HG03378 (cell line): ENCODE results near the gene NXPH1.
"Not testable (repeated sequence)": the region's sequence is repeated elsewhere in the genome, so short reads cannot be mapped to it uniquely, and the experiment has no call there.

ENCODE experiments used
- ATAC-seq: cut with Tn5 transposase; IDR thresholded peaks from one replicate; pipeline ENCODE4 v1.9.1; 2021; ENCODE audit warnings: mild to moderate bottlenecking, moderate library complexity; ENCODE audit not compliant: unreplicated experiment

The NXPH1 gene

DNA sequence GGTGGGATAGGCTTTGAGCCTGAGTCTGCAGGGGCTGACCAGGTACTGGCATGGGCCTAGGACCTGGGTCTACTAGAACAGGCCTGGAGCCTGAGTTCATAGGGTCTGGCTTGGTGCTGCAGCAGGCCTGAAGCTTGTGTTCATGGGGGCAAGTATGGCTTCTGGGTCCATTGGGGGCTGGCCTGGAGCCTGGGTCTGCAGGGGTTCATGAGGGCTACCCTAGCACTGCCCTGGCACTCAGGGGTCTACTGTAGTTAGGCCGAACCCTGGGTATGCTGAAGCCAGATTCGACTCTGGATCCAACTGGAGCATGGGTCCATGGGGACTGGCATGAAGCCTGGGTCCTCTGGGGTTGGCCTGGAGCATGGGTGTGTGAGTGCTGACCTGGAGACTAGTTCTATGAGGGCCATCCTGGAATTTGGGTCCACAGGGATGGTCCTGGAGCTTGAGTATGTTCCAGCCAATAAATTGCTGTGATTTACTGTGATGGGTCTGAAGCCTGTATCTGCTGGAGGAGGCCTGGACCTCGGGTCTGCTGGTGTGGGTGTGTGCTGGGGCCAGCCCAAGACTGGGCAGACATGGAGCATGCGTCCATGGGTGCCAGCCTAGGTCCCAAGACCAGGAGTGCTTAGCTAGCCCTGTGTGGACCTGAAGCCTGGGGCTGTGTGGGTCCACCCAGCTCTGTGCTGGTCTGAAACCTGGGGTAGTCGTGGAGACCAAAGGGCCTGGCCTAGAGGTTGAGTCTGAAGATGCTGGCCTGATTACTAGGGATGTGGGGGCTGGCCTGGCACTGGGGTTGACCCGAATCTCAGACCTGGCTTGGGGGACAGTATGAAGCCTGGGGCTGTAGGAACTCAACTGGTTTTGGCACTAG is 235.5 kb downstream of the NXPH1 start:
- ATAC-seq, result no peak

DNA sequence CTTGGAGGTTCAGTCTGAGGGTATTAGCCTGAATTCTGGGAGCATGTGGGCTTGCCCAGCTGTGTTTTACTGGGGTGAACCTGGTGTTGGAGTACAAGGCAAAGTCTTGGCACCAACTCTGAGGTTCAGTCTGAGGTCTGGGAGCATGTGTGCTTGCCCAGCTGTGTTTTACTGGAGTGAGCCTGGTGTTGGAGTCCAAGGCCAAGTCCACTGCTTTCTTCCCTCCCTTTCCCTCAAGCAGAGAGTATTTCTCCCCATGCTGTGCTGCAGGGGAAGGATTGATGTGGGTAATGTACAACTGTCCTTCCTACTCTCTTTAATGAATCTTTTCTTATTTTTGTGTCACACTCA is 236.1 kb downstream of the NXPH1 start:
- ATAC-seq, result no peak

DNA sequence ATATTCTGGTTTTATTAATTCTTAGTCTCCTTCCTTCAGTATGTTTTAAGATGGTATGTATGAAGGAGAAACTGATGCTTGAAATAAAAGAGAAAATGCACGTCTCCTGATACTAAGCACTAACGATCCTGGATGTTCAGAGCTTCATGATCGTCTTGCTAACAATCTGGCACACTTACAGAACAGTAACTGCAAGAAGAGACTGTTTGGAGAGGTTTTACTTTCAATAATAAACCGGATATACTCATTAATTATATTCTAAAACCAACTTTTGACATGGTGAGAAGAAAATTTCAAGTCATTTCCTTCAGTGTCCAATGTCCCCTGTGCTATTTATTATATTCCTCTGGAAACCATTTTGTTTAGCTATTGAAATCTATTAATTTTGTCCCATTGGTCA is 251.0 kb downstream of the NXPH1 start:
- ATAC-seq, result no peak

DNA sequence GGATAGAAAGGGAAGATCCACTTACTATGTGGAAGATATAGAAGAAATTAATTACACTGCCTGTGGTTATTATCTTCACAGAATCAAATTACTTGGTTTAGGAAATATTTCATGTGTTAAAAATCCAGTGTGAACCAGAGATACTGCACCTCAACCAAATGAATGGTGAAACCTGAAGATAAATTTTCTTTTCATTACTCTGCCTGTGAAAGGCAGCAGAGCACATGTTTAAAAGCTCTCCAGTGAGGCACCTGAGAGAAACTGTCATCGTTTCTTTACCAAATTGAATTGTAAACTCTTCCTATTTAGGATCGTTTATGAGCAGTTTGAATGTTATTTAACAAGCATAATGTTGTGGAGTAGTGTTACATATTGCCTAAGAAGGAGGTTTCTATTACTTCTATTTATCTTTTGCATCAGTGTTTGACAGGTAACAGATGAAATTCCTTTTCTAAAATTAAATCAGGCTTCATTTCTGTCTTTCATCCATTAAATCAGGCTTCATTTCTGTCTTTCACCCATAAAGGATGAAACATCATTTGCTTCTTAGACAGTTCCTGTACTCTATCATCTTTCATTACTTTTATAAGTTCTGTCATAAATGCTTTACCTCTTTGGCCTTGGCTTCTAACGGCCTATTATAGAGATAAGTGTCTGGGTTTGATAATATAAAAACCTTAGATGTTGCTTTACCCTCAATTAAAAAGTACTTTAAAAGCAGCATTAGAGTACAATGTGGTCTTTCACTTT is 266.6 kb downstream of the NXPH1 start:
- no peak for ATAC-seq

DNA sequence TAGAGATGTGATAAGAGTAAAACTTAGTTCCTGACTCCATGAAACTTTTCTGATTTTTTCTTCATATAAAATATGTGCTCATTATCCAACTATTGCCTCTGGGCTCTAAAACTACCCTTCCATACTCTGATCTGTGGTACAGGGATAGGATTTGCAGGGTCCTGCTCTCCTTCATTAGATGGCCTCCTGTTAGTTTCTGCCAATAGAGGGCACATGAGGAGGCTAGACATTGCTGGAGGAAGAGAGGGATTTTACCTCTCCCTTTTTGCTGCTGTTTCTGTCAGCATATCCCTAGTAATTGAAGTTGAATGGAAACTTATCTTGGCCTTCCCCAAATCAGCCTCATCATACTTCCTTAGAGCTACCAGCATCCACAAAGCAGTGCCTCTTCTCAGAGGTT is 269.4 kb downstream of the NXPH1 start:
- ATAC-seq, result no peak

DNA sequence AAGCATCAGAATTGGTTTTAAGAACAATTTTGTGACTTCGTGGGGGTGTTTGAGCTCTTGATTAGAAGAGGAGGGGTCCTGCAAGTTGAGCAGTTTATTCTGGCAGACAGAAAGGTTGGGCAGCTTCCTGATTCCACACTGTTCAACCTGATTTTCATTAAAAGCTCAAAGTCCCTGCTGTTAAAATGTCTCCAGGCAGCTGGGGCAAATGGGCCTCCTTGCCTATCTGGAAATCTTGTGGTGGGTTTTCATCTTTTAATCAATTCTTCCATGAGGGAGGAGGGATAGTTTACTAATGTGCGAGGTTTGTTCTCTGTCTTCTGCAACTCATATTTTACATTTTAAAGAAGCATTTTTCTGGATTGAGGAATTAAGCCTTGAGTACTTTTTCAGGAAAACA is 276.7 kb downstream of the NXPH1 start:
- ATAC-seq, result no peak

DNA sequence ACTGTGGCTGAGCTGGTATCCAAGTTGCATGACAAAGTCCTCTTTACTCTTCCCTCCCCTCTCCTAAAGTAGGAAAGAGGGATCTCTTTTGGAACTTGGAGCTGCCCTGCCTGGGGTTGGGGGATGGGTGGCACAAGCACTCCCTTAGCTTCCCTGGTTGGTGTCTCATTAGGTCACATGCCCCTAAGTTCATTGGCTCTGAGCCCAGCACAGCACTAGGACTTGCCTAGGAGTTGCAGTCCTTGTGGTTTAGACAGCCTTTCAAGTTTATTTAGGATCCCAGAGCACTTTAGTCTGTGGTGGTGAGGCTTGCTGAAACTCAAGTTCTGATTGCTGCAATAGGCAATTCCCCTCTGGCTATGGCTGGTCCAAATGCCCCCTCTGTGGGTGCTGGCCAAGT is 281.4 kb downstream of the NXPH1 start:
- ATAC-seq, result no peak

DNA sequence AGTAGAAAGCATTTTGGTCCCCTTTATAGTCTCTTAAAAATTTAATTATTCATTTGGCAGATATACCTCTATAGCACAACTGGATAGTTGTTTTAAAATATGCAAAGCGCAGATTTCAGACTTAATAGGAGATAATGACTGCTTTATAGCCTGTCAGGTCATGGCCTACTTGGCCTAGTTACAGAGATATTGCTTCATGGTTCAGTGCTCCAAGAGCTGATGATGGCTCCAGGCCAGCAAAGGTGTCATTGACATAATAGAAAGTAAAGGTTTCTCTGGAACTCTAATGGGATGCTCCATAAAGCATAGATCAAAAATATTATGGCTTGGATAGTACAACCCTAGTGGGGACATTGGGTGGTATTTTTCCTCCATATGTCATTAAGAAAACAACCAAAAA is 285.7 kb downstream of the NXPH1 start:
- no peak for ATAC-seq

DNA sequence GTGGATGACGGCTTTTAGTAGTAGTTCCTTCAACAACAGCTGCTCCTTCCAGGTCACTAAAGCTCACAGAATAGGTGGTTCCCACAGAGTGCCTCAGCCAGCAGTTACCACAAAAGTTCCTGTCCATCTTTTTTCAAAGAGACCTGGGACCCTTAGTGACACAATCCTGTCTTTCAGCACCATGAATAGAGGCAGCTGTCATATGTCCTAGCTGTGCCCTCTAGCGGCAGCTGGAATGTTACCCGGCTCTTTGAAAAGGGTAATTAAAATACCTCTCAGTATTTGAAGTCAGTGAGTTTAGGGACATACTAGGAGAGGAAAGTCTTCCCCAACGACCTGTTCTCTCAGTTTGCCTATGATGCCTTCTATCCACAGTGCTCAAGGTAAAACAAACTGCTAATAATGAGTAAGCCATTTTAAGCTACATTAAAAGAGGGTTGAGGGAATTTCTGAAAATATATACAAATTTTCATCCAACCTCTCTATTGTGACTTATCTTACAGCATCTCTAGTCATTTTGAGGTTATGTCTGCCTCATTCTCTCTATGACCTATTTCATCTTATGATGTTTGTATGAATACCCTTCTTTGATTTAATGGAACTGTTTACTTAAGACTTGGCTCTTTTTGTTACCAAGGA is 290.8 kb downstream of the NXPH1 start:
- ATAC-seq, result peak; percentile 90

DNA sequence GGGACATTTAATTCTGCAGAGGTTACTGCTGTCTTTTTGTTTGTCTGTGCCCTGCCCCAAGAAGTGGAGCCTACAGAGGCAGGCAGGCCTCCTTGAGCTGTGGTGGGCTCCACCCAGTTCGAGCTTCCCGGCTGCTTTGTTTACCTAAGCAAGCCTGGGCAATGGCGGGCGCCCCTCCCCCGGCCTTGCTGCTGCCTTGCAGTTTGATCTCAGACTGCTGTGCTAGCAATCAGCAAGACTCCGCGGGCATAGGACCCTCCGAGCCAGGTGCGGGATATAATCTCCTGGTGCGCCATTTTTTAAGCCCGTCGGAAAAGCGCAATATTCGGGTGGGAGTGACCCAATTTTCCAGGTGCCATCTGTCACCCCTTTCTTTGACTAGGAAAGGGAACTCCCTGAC is 298.3 kb downstream of the NXPH1 start:
- not testable (repeated sequence) for ATAC-seq

DNA sequence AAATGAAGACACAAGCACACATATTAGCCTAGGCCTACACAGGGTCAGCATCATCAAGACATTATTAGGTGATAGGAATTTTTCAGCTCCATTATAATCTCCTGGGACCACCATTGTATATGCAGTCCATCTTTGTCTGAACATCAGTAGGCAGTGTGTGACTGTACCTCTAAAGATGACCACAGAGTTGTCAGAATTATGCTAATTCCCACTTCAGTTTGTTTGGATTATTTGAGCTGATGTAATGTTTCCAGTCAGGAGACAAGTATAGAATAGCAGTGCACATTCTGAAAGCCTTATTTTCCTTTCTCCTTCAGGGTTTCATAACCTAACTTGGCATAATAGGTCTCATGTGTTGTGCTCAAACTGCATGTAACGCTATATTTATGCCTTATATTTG is 306.4 kb downstream of the NXPH1 start:
- no peak for ATAC-seq

DNA sequence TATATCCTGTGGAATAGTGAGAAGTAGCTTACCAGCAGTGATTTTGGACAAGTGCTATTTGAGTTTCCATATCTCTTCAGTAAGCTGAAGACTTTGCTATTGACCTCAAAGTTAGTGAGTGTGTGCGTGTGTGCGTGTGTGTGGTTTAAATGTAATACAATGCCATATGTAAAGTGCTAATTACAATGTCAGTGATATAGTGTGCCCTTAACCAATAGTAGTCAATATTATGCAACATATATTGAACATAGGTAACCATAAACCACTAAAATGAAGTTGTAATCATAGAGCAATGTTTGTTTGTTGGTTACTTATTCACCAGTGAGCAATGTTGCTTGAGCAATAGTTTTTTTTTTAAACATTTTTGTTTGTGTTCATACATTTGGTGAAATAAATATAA is 309.4 kb downstream of the NXPH1 start:
- no peak for ATAC-seq

DNA sequence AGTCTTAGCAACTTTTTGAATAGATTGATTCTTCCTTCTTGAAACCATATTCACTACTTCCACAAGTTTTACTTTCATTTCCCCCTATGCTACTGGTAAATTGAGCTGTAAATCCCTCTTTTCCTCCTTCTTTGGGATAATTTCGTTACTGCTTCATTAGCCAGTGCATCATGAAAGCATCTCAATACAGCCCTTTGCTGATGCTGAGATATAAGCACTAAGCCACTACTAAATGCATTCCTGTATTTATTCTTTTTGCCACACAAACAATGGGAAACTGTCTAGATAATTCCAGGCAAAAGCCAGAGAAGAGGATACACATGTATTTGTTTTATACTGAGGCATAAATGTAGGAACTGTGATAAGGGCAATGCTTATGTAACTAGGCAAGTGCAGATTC is 313.9 kb downstream of the NXPH1 start:
- ATAC-seq, result no peak

DNA sequence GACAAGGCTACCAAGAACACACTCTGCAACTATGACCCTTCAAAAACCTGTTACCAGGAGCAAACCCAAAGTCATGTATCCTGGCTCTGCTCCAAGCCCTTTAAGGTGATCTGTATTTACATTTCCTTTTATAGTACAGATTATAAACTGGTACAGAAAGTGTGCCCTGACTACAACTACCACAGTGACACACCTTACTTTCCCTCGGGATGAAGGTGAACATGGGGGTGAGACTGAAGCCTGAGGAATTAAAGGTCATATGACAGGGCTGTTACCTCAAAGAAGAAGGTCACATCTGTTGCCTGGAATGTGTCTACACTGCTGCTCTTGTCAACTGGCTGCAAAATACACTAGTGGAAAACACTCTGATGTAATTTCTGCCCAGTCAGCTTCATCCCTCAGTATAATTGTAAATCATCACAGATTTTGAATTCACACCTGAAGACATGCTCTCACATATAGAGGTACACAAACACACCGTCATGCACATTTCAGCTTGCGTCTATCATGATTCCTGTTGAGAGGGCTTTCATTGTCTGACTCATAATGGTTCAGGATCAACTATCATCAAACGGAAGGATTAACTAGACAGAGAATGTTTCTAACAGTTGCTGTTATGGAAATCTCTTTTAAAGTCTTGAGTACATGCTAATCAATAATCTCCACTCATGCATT is 318.3 kb downstream of the NXPH1 start:
- ATAC-seq, result no peak

DNA sequence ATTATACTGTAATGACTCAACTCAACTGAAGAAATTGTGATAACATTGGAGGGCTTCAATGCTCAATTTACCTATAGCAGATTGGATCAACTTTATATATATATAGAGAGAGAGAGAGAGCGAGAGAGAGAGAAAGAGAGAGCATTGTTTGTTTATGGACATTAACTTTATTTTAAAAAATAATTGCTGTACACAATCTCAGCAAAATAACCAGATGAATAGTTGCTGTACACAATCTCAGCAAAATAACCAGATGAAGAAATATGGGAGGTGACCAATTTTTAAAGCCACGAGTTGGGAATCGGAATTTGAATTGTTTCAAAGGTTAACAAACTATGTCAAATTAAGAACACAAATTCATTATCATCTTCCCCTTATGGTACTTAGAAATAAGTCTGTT is 319.9 kb downstream of the NXPH1 start:
- ATAC-seq, result no peak

DNA sequence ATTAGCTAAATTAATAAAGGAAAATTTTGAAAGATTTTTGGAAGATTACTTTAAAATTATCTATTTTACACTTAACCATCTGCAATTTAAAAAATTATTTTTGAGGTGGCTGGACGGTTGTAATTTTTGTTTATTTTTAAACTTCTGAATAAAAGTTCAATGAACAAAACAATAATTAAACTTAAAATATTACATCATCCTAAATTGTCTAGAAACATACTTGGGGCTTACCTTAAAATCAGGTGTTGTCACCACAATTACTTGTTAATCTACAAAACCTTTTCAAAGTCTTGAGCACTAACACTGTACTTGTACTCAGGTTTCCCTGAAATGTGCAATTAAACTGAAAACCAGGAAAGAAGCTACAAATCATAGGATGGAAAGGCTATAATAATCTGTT is 328.3 kb downstream of the NXPH1 start:
- no peak for ATAC-seq

DNA sequence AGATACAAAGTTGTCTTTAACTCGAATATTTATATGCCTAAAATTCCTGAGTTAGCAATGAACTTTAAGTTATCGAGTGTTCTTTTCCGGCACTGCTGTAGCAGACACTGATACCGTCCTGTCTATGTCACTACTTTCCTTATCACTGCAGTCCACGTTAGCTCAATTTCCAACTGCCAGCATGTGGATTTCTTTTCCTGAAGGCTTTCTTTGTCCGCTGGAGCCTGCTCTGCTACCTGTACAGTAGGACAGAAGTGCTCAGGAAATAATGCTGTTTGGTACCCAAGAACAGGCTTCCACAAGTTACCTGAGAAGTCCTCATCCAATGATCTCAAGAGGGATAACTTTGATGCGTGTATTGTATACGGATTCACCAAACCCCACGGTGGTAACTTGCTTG is 329.4 kb downstream of the NXPH1 start:
- ATAC-seq, result no peak

DNA sequence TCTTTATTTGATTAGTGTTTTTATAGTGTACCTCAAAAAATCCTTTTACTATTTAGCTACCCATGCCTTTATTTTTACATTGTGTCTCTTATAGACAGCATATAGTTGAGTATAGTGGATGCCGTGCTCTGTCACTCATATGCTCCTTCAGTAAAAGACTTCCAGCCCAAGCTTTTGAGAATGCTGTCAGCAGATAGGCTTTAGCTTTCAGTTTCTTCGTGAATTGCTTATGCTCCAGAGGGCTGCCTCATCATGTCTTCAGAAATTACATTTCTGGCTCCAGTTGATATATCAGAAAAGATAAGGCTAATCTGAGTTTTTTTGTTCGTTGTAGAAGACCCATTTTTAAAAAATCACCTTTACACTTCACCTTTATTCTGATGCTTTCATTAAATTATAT is 332.0 kb downstream of the NXPH1 start:
- no peak for ATAC-seq

DNA sequence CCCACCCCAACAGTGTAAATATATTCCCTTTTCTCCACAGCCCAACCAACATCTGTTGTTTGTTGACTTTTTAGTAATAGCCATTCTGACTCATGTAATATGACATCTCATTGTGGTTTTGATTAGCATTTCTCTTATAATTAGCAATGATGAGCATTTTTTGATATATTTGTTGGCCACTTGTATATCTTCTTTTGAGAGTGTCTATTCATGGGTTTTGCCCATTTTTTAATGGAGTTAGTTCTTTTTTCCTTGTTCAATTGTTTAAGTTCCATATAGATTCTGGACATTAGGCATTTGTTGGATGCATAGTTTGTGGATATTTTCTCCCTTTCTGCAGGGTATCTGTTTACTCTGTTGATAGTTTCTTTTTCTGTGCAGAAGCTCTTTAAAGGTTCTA is 340.1 kb downstream of the NXPH1 start:
- no peak for ATAC-seq

DNA sequence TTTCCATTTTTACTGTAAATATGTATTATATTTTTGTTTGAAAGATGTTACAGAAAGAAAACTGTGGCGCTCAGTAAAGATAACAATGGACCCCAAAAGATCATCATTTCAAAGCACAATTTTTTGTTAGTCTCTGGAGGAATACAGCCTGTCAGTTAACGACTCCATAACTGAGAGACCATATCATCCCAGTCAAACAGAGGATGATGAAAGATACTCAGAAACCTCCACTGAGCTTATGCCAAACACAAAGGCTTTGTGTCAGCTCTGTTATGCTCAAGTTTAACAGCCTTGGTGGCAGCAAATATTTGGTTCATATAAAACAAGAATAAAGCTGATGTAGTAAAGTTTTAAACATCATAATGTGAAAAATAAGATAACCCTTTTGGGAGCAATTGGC is 345.1 kb downstream of the NXPH1 start:
- no peak for ATAC-seq

DNA sequence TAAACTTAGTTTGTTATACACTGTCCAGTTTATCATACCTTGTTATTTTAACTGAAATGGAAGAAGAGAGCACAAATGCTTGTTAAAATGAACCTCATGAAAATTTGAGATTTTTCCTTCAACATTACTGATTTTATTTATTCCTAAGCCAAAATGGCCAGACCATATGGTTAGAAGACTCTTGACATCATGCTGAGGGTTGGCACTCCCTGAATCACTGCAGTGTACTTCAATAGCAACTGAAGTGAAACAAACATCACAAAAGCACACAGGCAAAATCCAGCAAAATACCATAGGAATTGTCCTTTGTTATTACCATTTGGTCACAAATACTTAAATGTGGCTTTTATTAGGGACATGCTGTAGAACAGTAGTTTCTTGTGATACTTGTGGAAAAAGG is 347.8 kb downstream of the NXPH1 start:
- ATAC-seq, result no peak
